ENCODE results near the gene RNF157.

RNF157 gene

GRCh38 chr17:76121932-76122430, 118.3 kb downstream of the RNF157 start:
- DNase-seq = peak; percentile 43

GRCh38 chr17:76120658-76121008, 119.7 kb downstream of the RNF157 start:
- no peak for DNase-seq

GRCh38 chr17:76119409-76120371, 120.6 kb downstream of the RNF157 start:
- DNase-seq = no peak

- DNase-seq = no peak
Observed at GRCh38 chr17:76115138-76115754, 125.0 kb downstream of the RNF157 start.

- DNase-seq = no peak
Observed at GRCh38 chr17:76111956-76112355, 128.3 kb downstream of the RNF157 start.

GRCh38 chr17:76107509-76107908, 132.8 kb downstream of the RNF157 start:
- no peak for DNase-seq

DNA sequence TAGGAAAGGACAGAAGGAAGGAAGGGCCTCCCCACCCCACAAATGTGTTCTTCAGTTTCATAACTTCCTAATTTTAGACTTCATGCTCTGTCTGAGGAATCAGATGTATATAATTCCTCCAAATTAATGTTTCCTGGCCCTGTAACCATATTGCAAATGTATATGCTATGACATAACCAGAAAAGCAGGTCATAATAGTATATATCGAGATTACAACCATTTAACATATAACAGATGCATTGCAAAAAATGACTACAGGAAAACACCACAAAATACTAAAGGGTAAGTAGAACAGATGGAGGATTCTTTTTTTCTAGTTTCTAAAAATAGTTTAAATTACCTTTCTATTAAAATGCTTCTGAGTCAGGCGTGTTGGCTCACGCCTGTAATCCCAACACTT, 133.6 kb downstream of the RNF157 start:
- no peak for DNase-seq

GRCh38 chr17:76104896-76105231, 135.4 kb downstream of the RNF157 start:
- no peak for DNase-seq

DNA sequence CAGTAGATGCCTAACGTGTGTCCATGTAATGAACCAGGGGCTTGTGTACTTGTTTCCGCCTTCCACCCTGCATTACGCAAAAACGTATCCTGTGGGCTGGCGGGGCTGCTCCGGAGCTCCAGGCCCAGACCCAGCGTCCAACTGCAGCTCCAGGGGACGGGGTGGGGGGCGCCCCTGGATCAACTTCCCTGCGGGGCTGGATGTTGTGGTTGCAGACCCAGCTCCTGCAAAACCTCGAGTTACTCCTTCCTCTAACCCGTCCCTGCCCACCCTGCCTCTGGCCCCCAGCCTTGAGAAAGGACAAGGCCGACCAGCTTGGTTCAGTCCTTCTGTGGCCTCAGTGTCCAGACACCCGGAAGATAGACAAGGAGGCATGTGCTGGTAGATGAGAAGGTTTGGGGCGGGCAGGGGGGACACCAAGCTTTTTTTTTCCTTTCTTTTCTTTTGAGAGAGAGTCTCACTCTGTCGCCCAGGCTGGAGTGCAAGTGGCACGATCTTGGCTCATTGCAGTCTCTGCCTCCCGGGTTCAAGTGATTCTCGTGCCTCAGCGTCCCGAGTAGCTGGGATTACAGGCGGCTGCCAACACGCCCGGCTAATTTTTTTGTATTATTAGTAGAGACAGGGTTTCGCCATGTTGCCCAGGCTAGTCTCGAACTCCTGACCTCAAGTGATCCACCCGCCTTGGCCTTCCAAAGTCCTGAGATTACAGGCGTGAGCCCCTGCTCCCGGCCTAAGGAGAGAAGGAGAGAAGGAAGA, 136.0 kb downstream of the RNF157 start:
- no peak for DNase-seq

DNA sequence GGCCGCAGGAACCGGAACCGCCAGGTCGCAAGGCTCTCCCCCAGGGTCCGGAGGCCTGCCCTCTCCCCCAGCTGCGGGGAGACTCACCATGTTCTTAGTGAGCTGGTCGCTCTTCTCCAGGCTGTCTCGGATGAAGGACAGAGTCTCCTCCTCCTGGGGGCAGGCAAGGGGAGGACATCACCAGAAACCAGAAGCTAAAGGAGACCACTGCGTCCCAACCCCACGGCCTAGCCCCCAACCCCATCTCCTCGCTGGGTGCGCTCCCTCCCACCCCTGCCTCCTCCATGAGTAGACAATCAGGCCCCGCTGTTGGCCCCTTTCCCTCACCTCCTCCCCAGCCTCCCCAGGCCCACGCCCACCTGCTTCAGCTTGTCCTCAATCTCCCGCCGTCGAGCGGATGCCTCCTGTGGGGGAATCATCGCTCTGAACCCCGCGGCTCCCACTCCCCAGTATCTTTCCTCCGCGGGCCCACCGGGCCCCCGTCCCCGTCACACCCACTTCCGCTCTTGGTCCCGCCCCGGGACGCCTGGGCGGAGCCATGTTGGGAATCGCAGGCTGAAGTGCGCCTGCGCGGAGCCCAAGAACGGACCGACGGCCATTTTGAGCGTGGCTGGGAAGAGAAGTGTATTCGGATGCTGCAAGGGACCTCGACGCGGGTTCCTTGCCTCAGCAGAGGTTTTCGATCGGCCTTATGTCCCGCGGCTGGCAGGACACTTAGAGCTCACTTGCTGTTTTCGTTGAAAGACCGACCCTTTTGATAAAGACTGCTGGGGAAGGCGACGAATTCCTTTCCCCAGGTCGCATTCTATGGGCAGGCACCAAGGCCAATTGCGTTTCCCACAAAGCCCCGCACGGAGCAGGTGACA, 136.8 kb downstream of the RNF157 start, which contains the start of gene EXOC7:
Gene EXOC7 (minus strand): TSS at position 514 of the 866 bp plus-strand sequence. CDS start 95 bp downstream, at position 419.
- peak; percentile 94 for DNase-seq

DNA sequence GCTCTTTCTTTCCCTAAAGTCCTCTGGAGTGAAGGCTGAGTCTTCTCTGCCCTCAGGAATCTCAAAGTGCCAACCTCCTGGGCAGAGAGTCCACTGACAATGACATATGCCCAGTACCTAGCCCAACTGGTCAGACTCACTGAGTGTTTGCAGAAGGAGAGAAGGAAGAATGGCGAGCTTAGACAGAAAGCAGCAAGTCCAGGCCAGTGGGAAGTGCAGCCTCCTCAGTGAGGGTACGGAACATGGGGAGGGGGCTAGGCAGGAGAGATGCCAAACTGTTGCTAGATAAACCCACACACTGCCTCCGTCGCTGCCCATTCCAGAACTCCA, 137.4 kb downstream of the RNF157 start:
- DNase-seq = no peak

DNA sequence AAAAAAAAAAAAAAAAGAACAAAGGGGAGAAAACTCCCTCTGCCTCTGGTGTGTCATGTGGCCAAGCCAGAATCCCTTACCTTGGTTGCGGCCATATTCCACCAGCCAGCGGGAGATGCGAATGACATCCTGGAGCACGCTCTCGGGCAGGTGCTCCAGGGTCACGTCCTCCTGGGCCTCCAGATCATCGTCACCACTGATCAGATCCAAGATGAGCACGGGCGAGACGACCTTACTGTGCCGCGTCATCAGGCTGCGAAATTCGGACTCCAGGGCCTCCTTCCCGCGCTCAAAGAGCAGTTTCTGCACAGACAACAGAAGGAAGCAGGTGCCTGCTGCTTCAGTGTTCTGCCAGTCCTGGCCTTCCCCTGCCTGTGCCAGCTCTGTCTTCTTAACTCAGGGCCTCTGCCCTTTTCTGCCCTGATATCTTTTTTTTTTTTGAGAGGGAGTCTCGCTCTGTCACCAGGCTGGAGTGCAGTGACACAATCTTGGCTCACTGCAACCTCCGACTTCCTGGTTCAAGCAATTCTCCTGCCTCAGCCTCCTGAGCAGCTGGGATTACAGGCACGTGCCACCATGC, 142.5 kb downstream of the RNF157 start:
- no peak for DNase-seq

DNA sequence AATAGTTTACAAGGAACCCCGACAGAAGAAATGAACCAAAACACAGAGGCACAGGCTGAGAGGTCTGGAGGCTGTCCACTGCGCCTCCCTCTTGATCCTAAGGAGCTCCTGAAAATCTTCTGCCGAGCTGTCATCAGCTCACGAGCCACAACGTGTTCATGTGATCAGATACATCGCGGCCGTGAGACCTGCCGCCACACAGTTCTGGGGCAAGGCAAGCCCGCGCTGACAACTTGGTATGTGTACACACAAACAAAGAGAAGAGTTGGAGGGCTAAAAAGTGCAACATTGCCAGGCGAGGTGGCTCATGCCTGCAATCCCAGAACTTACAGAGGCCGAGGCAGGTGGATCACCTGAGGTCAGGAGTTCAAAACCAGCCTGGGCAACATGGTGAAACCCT, 144.3 kb downstream of the RNF157 start:
- DNase-seq = no peak

DNA sequence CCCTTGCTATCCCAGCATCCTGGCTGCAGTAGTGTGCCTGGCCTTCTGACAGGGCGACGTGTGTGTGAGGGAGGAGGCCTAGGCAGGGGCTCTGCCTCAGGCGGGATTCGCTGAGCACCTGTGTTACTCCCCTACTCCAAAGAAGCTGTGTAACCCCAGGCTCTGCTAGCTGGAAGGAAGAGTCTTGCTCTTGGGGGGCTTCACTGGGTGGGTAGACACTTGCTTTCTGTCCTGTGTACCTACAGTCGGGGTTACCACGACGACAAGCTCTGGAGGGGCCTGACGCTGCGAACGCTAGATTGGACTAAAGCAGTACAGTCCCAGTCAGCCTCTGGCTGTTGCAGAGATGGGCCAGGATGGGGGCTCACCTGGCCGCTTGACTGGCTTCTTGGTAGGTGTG, 146.2 kb downstream of the RNF157 start:
- DNase-seq = no peak

GRCh38 chr17:76092526-76093413, 147.5 kb downstream of the RNF157 start:
- DNase-seq = no peak

All from CD4-positive, alpha-beta T cell treated with Interleukin-6 for 4 hours (primary cell).